SU-DHL-6 (cell line): Measurements from ENCODE around the gene TMC4.
"Not testable (repeated sequence)": the region's sequence is repeated elsewhere in the genome, so short reads cannot be mapped to it uniquely, and the experiment has no call there.

Experiments
- H2AFZ ChIP-seq: fragments of 200-600 bp; sonication (generic); 2 replicates; pipeline ENCODE4 v1.6.1; 2014; ENCODE audit warnings: low read depth, mild to moderate bottlenecking, moderate library complexity, mixed read lengths, antibody characterized with exemption, low read length; ENCODE audit not compliant: severe bottlenecking
- H3F3A ChIP-seq: fragments of 200-600 bp; shearing (Covaris generic); 2 replicates; pipeline ENCODE4 v1.6.0; 2016; ENCODE audit warnings: antibody characterized with exemption, mild to moderate bottlenecking; ENCODE audit not compliant: insufficient read depth
- H3K27ac ChIP-seq: fragments of 200-600 bp; sonication (generic); 2 replicates; pipeline ENCODE4 v1.5.1; 2016; ENCODE audit warnings: low read depth, mild to moderate bottlenecking, low read length, moderate library complexity, mixed read lengths
- H3K27me3 ChIP-seq: fragments of 200-600 bp; sonication (generic), shearing (Covaris generic); 2 replicates; pipeline ENCODE4 v1.6.0; 2014; ENCODE audit warnings: mild to moderate bottlenecking, low read length
- H3K36me3 ChIP-seq: fragments of 200-600 bp; sonication (generic); 2 replicates; pipeline ENCODE4 v1.6.1; 2014; ENCODE audit warnings: mild to moderate bottlenecking, low read length, mixed read lengths
- H3K4me2 ChIP-seq: fragments of 300-600, 200-600 bp; shearing (Covaris generic), sonication (generic); 2 replicates; pipeline ENCODE4 v1.6.0; 2014; ENCODE audit warnings: low read length, low read depth, mild to moderate bottlenecking; ENCODE audit not compliant: poor library complexity, severe bottlenecking
- H3K4me3 ChIP-seq: fragments of 200-600 bp; sonication (generic); 2 replicates; pipeline ENCODE4 v1.5.1; 2014; ENCODE audit warnings: antibody characterized with exemption, low read length, mild to moderate bottlenecking, mixed read lengths; ENCODE audit not compliant: insufficient read depth, poor library complexity, severe bottlenecking
- H3K79me2 ChIP-seq: fragments of 200-600 bp; sonication (generic); 2 replicates; pipeline ENCODE4 v1.6.1; 2014; ENCODE audit warnings: mild to moderate bottlenecking, low read length, moderate library complexity; ENCODE audit not compliant: insufficient read depth
- H3K9ac ChIP-seq: fragments of 200-600 bp; sonication (generic); 2 replicates; pipeline ENCODE4 v1.7.0; 2014; ENCODE audit warnings: mild to moderate bottlenecking, low read length
- H3K9me2 ChIP-seq: fragments of 200-600 bp; sonication (generic); replicated peaks from 2 replicates; pipeline ENCODE4 v1.6.1; 2014; ENCODE audit warnings: low read length; ENCODE audit not compliant: insufficient read depth
- H3K9me3 ChIP-seq: fragments of 200-600 bp; sonication (generic); 2 replicates; pipeline ENCODE4 v1.6.1; 2014; ENCODE audit warnings: low read length, mixed read lengths; ENCODE audit not compliant: insufficient read depth
- H4K20me1 ChIP-seq: fragments of 200-600 bp; sonication (generic); 2 replicates; pipeline ENCODE4 v1.6.1; 2014; ENCODE audit warnings: low read depth, mild to moderate bottlenecking, antibody characterized with exemption, low read length, moderate library complexity, mixed read lengths
- EZH2phosphoT487 ChIP-seq: fragments of 200-600 bp; sonication (generic), shearing (Covaris generic); conservative IDR thresholded peaks from 2 replicates; pipeline ENCODE4 v1.6.1; 2018; ENCODE audit warnings: mild to moderate bottlenecking, antibody characterized with exemption, low read length, moderate library complexity, mixed read lengths
- TF ChIP-seq, protein P1 (sequence below): fragments of 200-600 bp; sonication (generic); IDR thresholded peaks from one replicate; pipeline ENCODE4 v1.5.1; 2017; ENCODE audit warnings: antibody characterized with exemption, mild to moderate bottlenecking, low read length, moderate library complexity; ENCODE audit not compliant: insufficient read depth, poor library complexity, severe bottlenecking

Gene TMC4, protein sequence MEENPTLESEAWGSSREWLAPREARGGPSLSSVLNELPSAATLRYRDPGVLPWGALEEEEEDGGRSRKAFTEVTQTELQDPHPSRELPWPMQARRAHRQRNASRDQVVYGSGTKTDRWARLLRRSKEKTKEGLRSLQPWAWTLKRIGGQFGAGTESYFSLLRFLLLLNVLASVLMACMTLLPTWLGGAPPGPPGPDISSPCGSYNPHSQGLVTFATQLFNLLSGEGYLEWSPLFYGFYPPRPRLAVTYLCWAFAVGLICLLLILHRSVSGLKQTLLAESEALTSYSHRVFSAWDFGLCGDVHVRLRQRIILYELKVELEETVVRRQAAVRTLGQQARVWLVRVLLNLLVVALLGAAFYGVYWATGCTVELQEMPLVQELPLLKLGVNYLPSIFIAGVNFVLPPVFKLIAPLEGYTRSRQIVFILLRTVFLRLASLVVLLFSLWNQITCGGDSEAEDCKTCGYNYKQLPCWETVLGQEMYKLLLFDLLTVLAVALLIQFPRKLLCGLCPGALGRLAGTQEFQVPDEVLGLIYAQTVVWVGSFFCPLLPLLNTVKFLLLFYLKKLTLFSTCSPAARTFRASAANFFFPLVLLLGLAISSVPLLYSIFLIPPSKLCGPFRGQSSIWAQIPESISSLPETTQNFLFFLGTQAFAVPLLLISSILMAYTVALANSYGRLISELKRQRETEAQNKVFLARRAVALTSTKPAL

DNA sequence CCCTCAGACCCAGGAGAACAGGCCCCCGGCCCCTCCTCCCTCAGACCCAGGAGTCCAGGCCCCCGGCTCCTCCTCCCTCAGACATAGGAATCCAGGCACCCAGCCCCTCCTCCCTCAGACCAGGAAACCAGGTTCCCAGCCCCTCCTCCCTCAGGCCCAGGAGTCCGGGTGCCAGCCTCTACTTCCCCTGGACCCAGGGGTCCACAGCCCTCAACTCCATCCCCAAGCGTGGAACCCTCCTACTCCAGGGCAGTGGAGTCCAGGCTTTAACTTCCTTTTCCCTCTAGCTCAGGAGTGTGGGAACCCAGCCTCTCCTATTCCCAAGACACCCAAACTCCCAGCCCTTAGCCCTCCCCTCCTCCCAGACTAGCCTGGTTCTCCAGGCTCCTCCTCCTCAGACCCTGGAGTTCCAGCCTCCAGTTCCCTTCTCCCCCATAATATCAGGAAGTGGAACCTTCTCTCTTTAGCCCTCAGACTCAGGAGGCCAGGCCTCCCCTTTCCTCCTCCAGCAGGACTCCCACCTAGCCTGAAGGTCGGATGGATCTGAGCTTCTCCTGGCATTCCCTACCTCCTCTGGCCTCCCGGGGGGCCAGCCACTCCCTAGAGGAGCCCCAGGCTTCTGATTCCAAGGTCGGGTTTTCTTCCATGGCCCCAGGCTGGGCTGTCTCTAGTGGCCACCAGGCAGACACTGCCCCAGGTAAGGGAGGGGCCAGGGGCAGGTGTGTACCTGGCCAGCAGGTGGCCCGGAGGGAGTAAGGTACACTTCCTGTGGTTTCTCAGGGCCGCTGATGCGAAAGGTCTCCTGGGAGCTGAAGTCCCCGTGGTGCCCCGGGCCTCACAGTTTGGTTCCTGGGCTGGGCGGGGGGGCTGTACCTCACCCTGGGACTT lies at the start of gene TMC4:
TSS of gene TMC4 (minus strand) at position 690 of the 888 bp plus-strand sequence. CDS start at position 647, 43 bp downstream.
- H4K20me1 ChIP-seq, result no peaks in the 10 kb centered on the region
- no peak within 1 kb of the TSS for H3K9ac ChIP-seq
- no peaks in the 10 kb centered on the region for H3K79me2 ChIP-seq
- H3K27me3 ChIP-seq, result no peaks in the 10 kb centered on the region
- no peak within 1 kb of the TSS for H3K4me3 ChIP-seq
- H2AFZ ChIP-seq, result no peak within 1 kb of the TSS
- no peaks in the 10 kb centered on the region for H3K36me3 ChIP-seq
- H3K9me3 ChIP-seq, result no peaks in the 10 kb centered on the region
- H3K9me2 ChIP-seq, result no peaks in the 10 kb centered on the region
- TF ChIP-seq, protein P1, sequence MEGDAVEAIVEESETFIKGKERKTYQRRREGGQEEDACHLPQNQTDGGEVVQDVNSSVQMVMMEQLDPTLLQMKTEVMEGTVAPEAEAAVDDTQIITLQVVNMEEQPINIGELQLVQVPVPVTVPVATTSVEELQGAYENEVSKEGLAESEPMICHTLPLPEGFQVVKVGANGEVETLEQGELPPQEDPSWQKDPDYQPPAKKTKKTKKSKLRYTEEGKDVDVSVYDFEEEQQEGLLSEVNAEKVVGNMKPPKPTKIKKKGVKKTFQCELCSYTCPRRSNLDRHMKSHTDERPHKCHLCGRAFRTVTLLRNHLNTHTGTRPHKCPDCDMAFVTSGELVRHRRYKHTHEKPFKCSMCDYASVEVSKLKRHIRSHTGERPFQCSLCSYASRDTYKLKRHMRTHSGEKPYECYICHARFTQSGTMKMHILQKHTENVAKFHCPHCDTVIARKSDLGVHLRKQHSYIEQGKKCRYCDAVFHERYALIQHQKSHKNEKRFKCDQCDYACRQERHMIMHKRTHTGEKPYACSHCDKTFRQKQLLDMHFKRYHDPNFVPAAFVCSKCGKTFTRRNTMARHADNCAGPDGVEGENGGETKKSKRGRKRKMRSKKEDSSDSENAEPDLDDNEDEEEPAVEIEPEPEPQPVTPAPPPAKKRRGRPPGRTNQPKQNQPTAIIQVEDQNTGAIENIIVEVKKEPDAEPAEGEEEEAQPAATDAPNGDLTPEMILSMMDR, result no peak
- TF ChIP-seq EZH2phosphoT487, result no peak
- H3K4me2 ChIP-seq, result no peak within 1 kb of the TSS
- no peaks in the 10 kb centered on the region for H3F3A ChIP-seq
- H3K27ac ChIP-seq, result no peak within 1 kb of the TSS

GRCh38 chr19:54221947-54222346 lies 49.0 kb upstream of the TMC4 start:
- H3K4me2 ChIP-seq, H3K27ac ChIP-seq, H3K27me3 ChIP-seq, H3F3A ChIP-seq, H3K4me3 ChIP-seq, H3K9ac ChIP-seq, H3K9me2 ChIP-seq, H3K9me3 ChIP-seq, H4K20me1 ChIP-seq, H3K36me3 ChIP-seq, H3K79me2 ChIP-seq, H2AFZ ChIP-seq: not testable (repeated sequence)

DNA sequence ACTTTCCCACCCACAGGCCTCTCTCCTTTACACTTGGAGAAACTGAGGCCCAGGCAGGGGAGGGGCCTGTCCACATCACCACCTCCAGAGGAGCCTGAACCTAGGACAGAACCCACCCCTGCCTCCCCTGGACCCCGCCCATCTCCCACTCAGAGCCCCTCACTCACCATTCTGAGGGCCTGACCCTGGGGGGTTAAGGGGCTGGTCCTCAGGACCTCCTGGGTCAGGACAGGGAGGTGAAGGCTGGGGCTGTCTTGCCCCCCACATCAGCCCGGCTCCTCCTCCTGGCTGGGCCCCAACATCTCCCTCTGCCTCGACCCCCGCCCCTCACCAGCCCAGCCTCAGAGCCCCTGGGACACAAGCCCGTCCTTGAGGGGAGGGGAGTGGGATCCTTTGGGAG lies 46.7 kb upstream of the TMC4 start:
- not testable (repeated sequence) for H3K9ac ChIP-seq, H3K9me3 ChIP-seq, H3K36me3 ChIP-seq, H2AFZ ChIP-seq, H3K9me2 ChIP-seq, H3K79me2 ChIP-seq, H3F3A ChIP-seq, H3K4me3 ChIP-seq, H4K20me1 ChIP-seq, H3K27ac ChIP-seq, H3K27me3 ChIP-seq, H3K4me2 ChIP-seq

DNA sequence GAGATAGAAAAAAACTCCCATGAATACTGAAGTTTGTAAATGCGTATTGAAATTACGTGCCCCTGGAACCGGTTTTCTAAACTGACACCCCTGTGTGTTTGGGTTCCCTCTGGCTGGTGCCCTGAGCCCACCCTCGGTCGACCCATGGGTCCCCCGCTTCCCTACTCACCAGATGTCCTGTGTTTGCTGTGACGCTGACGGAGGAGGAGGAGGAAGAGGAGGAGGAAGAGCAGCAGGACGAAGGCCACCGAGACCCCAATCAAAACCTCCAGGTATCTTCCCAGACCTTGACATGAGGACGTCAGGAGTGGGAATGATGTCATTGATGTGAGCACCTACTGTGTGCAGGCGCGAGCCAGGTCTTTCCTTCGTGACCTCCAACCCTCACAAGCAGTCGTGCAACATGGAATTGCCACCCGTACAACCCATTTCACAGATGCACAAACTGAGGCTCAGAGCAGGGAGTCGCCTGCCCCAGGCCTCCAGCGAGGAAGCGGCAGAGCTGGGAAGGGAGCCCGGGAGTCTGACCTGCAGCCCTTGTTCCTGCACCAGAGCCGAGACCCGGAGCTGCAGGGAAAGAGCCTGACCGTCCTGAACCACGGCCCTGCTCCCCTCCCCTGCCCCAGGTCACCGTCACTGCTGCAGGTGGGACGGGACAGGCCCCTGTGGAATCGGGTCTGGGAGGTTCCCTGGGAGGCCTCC lies 46.2 kb upstream of the TMC4 start:
- H3K79me2 ChIP-seq, result no peaks in the 10 kb centered on the region
- H3K9me3 ChIP-seq, result no peaks in the 10 kb centered on the region
- no peaks in the 10 kb centered on the region for H3K27me3 ChIP-seq
- no peak overlapping the region for H3K9ac ChIP-seq
- H3K9me2 ChIP-seq, result no peaks in the 10 kb centered on the region
- no peaks in the 10 kb centered on the region for H3K36me3 ChIP-seq
- no peak overlapping the region for H3K4me3 ChIP-seq
- no peaks in the 10 kb centered on the region for H3F3A ChIP-seq
- H3K4me2 ChIP-seq, result no peak overlapping the region
- H3K27ac ChIP-seq, result no peak overlapping the region
- no peaks in the 10 kb centered on the region for H4K20me1 ChIP-seq
- TF ChIP-seq EZH2phosphoT487, result no peak
- TF ChIP-seq, protein P1, result no peak
- H2AFZ ChIP-seq, result no peak overlapping the region
